Hypothalamus (tissue), 51 donors: ENCODE measurements around the gene KCTD1.
A peak's percentile ranks its signal among the peaks of the same experiment; 100 is the strongest.

Source experiments
- DNase-seq, 51 donors: peaks; one replicate each; lab custom pipeline; 2025; lab: John Stamatoyannopoulos, UW

The KCTD1 gene

DNA sequence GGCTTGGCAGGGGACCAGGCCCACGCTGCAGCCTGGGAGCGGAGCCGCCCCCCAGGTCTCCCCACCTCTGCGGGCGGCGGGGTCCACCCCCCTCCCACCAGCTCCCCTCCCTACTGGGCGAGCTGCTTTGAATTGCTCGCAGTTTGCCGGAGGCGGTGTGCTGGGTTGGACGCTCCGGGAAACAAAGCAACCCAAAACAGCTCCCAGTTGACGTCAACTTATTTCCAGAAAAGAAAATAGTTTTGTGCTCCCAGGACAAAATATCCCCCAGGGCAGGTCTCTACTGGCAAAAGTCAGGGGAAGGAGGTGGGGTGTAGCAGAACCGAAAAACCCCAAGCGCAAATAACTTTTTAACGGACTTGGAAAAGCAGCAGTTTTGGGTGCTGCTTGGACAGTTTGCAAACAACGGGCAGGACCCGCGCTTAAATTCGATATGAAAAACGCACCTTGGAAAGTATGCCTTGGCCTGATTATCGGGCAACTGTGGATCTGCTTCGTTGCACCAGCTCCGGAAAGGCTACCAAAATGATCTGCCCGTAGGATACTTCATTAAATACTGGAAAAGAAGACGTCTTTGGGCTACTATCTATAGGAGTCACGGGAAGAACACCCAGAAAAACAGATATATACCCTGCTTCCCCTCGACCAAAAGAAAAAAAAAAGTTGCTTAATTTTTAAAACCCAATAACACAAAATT, 2.8 kb upstream of the KCTD1 start:
- peak in 2 of 51 donors; percentile 5 to 11 for DNase-seq

DNA sequence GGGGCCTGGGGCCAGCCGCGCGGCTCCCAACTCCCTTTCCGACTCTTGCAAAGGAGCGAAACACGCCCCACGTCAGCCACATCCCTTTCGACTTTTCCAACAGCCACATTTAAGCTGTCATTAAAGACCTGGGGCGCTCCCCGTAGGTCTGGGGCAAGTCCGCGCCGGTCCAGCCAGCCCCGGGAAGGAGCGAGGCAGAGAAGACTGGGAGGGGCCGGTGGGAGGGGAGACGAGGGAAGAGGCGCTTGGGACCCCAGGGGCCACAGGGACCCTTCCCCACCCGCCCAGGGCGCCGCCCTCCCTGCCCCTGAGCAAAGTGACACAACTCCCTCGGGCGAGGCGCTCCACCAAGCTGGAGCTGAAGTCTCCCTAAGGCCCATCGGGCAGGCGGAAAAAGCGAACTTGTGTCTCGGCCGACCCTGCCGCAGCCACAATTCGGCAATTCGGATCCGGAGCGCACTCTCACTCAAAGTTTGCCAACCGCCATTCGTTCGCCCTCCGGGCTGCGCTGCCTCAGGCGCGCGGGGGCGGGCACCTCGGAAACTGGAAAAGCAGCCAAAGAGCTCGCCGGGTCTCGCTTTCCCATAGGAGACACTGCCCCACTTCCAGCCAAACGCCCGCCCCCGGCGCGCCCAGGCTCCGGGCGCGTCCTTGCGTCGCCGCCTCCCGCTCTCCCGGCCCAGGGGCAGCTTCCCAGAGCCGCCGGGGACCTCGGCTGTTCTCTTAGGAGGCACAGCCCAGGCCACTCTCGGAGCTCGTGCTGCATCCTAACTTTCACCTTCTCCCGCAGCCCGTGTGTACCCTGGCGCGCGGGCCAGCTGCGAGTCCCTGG, 1.1 kb upstream of the KCTD1 start:
- DNase-seq, result peak in 38 of 51 donors; percentile 11 to 74 (median 43)

DNA sequence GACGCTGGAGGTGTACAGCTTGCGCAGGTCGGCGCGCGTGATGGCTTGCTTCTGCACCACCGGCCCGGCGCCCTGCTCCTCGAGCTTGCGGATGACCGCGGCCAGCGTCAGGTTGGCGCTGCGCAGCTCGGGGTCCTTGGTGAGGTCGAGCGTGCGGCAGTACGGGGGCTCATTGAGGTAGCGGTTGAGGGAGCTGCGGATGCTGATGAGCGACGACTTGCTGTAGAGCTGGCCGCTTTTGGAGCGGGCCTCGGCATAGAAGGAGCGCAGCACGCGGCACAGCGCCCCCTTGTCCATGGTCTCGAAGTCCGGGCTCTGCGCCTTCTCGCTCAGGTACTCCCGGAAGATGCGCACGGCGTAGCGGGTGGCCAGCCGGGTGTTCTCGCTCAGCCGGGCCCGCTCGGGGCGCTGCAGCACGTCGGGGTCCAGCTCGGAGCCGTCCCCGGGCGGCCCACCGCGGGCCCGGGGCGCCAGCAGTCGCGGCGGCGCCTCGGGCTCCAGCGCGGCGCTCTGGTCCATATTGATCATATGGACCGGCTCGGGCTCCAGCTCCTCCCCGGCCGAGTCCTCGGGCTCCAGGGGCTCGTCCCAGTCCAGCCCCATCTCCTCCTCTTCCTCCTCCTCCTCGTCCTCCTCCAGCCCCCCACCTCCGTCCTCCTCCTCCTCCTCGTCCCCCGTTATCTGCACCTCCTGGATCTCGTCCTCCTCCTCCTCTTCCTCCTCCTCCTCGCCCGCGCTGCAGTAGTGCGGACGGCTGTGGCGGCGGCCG, 523 bp downstream of the KCTD1 start:
- peak in 46 of 51 donors; percentile 6 to 79 (median 50) for DNase-seq

DNA sequence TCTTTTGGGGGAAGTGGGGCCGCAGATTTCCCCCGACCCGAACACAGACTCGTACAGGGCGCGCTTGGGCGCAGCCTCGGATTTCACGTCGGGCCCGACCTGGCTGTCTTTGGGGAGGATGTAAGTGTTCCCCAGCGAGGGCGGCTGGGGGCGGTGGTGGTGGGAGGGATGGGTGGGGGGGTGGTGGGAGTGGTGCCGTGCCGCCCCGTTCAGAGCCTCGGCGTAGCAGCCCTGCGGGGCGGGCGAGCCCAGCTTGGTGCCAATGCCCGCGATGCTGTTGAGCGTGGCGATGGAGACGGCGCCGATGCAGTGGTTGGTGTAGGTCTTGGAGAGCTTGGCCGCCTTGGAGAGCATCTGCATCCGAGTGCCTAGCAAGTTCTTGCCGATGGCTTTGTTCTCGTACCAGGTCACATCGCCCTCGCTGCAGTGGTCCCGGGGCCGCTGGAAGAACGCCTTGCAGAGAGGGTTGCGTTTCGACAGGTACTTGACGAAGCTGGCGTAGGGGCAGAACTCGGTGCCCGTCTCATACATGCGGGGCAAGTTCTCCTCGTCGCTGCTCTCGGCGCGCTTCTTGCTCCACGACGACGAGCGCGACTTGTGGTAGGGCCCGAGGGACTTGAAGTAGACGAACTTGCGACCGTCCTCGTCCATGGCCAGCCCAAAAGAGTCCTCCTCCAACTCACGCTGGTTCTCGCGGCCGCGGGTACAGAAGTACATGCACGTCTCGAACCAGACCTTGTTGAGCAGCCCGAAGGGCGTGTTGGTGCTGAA, 1.3 kb downstream of the KCTD1 start:
- DNase-seq, result peak in 5 of 51 donors; percentile 12 to 68 (median 31)

DNA sequence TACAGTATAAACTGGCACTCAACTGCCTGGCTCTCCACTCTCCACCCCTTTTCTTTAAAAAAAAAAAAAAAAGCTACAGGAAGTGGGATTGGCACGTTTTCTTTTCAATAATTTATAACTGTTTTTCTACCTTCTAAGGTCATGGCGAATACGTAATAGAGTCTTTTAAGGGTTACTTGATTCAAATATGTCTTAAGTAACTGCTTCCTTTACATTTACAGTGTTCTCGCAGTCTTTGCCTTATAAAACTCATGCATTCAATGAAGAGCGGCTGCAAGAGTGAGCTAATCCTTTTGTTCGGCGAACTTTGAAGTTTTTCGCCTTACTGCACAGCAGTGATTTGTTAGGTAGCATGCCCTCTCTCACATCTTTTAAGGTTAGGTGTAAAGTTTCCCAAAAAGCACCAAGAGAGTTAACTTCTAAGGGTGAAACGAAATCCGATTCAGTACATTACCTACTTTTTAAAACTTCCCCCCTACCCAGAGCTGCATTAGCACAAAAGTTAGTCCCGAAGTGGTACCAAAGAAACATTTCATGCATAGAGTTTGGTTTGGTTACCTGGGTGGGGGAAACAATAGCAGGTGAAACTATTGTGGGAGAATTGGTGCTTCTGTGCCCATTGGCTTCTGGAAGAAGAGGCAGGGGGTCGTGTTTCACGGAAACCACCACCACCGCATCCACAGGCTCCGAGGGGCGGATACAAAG, 2.0 kb downstream of the KCTD1 start:
- no peak for DNase-seq

DNA sequence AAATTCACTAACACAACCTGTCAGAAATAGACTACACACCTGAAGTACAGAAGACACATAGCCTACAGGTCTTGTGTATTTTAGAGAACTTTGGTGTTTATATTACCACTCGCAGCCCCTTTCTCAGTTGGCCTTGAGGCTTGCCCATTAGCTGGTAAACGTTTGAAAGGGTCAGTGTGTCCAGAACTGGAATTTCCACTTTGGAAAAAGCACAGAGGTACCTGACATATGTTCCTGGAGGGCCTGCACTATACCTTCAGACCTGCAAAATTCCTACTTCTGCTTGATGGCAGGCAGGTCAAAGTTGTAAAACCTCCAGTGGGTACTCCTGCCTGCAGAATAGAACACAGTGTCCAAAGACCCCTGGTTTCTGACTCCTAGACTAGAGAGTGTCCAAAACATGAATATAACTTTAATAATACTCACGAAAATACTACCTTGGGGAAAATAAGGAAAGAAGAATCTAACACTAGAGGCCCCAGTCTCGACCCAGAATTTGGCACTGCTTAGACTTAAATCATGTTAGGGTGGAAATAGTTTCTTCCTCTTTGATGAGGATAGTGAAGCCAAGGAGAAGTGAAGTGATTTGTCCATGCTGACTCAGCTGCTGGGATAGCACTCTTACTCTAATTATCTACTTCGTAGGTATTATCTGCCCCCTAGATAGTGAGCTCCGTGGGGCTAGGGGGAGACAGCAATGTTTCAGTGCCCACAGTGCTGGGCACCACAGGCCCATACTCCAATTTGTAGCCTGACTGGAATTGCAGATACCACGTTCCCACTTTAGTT, 2.8 kb downstream of the KCTD1 start:
- peak in 1 of 51 donors; percentile 24 for DNase-seq

DNA sequence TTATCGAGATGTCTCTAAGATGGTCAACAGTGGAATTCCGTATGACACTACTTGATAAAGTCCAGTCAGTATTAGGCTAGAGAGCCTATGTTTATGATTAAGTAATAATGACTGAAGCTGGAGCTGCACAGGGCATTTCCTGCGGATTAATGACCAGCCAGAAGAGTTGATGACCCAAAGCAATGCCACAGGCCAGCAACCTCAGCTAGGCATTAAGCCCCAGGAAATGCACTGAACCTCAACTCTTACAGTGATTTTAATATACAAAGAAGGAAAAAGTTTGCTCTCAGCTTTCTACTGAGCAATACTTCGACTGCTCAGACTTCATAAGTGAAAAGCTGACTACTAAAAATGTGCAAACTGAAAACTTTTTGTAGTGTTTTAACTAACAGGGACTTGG, 3.9 kb downstream of the KCTD1 start:
- DNase-seq, result no peak

- DNase-seq, result peak in 1 of 51 donors; percentile 26
Observed at GRCh38 chr18:26543373-26543772, 5.0 kb downstream of the KCTD1 start.

DNA sequence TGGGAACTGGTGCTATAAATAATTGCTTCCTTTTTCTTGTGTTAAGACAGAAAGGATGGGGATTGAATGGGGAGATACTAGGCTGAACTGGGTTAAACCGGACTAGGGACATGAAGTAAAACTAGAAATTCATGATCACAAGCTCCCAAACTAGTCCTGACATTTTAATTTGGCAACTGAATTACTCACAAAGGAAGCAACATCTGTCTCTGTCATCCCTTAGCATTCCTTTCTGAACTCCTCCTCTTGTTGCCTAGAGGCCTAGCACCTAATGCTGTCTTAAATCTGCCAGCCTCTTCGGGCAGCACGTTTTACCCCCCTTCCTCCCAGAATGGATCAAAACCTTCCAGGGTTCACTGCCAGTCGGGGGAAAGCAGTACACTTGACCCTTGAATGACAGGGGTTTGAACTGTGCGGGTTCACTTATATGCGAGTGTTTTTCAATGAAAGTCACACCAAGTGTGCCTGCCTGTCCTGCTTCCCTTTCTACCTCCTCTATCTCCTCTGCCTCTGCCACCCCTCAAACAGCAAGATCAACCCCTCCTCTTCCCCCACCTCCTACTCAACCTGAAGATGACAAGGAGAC, 8.2 kb downstream of the KCTD1 start:
- DNase-seq, result no peak

DNA sequence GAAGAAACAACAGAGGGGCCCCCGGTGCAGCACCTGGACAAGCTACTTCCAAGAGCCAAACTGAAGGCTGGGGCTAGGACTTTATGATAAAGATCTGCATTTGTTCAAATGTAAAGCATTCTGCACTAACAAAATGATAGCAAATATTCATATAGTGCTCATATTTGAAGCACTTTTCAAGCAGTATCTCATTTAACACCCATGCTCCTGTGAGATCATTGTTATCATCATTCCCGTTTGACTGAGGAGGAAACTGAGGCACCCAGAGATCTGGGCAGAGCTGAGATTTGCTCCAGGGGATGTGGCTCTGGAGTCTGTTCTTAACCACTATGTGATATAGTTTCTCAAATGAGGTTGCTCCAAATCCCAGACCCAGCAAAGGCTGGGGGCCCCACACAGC, 9.8 kb downstream of the KCTD1 start:
- no peak for DNase-seq

DNA sequence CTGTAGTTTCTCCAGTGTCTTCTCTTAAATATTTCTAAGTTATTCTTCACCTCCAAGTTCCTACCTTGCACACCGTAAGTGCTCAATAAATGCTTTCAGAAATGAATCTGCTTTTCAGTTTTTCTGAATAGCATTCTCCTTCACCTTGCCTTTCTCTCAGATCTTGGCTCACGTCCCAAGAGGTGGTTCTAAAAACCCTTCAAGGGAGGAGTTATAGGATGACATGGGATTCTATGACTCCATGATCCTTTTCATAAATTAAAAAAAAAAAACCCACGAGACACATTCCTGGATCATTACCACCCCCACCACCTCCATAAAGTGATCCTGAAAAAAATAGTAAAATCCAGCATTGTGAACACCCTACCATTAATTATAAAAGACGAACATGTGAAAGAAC, 11.7 kb downstream of the KCTD1 start:
- DNase-seq, result peak in 1 of 51 donors; percentile 32

- DNase-seq, result no peak
Observed at GRCh38 chr18:26536032-26536431, 12.3 kb downstream of the KCTD1 start.

GRCh38 chr18:26535630-26536029, 12.7 kb downstream of the KCTD1 start:
- no peak for DNase-seq

- DNase-seq, result no peak
Observed at GRCh38 chr18:26532367-26533340, 15.7 kb downstream of the KCTD1 start.

GRCh38 chr18:26531605-26532298, 16.6 kb downstream of the KCTD1 start:
- DNase-seq, result no peak

DNA sequence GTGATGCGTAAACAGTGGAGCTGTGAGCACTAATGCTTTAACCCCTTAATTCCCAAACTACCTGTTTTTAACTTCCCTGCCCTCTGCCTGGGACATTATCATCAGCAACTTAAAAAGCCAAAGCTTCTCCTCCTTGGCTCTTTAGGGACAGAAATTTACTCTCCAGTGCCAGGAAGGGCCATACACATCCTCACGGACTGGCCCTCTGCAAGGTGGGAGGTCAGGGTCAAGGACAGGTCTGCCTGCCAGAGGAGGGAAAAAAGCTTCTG, 21.5 kb downstream of the KCTD1 start:
- no peak for DNase-seq
